H1 (cell line): ENCODE results near the gene MTAP. TPM values are rescaled to one million over a fixed set of nuclear protein-coding genes. Genes with fewer than 3 reads are reported as not detected.

Experiments
- CBX8 ChIP-seq: fragments of 300-800, 300-1000 bp; sonication (generic); IDR thresholded peaks from 2 replicates; pipeline ENCODE4 v1.7.1; 2016; ENCODE audit warnings: low read depth, low read length, borderline replicate concordance
- EP300 ChIP-seq, 2 experiments: IDR thresholded peaks; 1 replicate in 1 of 2; 2 replicates in 1 of 2; pipeline ENCODE4 v1.6.1; 2011 to 2012; ENCODE audit warnings: low read depth in 2 of 2, low read length in 2 of 2, mild to moderate bottlenecking in 2 of 2, borderline replicate concordance in 1 of 2, inconsistent platforms in 1 of 2, moderate library complexity in 1 of 2
- GABPA ChIP-seq: IDR thresholded peaks from 2 replicates; pipeline ENCODE4 v1.6.1; 2011; ENCODE audit warnings: mild to moderate bottlenecking, low read length, moderate library complexity, borderline replicate concordance; ENCODE audit not compliant: insufficient read depth
- KDM4A ChIP-seq: IDR thresholded peaks from one replicate; pipeline ENCODE4 v1.7.1; 2012; ENCODE audit warnings: low read depth, mild to moderate bottlenecking, moderate library complexity, low read length, inconsistent platforms; ENCODE audit not compliant: severe bottlenecking
- MAFK ChIP-seq: IDR thresholded peaks from 2 replicates; pipeline ENCODE4 v1.6.1; 2012; ENCODE audit warnings: low read depth, mild to moderate bottlenecking, improper control_type of control experiment, low read length
- SP2 ChIP-seq: IDR thresholded peaks from 2 replicates; pipeline ENCODE4 v1.6.1; 2012; ENCODE audit warnings: mild to moderate bottlenecking, low read length, inconsistent platforms
- YY1 ChIP-seq: IDR thresholded peaks from 2 replicates; pipeline ENCODE4 v1.6.1; 2011; ENCODE audit warnings: low read depth, mild to moderate bottlenecking, low read length
- polyA plus RNA-seq, 7 experiments: library from polyadenylated mRNA; depleted of rRNA in 3 of 7; stranded (reverse) in 5 of 7; unstranded in 2 of 7; fragments of >200 nt in 5 of 7; fragments of 200-250 nt in 2 of 7; gene quantifications; 1 replicate in 5 of 7; 2 replicates in 1 of 7; 4 replicates in 1 of 7; pipeline versions ENCODE4 v1.2.1 to v1.2.3, GENCODE V29; 2011 to 2013; ENCODE audit warnings: missing spikeins in 2 of 7, mixed read lengths in 2 of 7
- total RNA-seq: library from RNA; stranded (reverse); fragmentation: NEBNext Ultra II Directional; extraction: Animal tissue kit (Norgen Biotek cat#: 25700); gene quantifications from 2 replicates; pipeline ENCODE4 v1.2.1, GENCODE V29; 2021

Gene MTAP
- total and polyA plus RNA-seq, 2 of the 8 experiments (the other 6 are each of a cell fraction or from before 2014, with no cell fraction given) = 16.4 to 100 TPM

DNA sequence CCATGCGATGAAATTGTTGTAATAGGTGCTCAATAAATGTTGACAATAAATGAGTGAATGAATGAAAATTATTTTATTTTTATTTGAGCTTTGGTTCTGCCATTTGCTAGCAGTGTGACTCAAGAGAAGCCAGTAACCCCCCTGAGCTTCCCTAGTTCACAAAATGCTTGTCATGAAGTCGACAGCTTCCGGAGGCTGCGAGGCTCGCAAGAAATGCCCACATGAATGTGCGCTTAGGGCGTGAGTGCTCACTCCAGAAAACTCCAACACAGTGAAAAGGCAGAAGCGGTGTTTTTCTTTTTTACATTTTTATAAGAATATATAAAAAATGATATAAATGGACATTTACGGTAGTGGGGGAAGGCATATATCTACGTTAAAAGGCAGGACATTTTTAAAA is 165.3 kb downstream of the MTAP start (continued):
- TF ChIP-seq GABPA = no peak
- no peak for TF ChIP-seq KDM4A
- no peak for TF ChIP-seq YY1
- TF ChIP-seq EP300 (IDR thresholded peaks at IDR 0.05; ENCODE audit: borderline replicate concordance in 1 of 2, low read depth in 2 of 2, low read length in 2 of 2) = no peak
- TF ChIP-seq MAFK = no peak
- no peak for TF ChIP-seq SP2
- no peak; the same call in 1 of the 2 replicates for TF ChIP-seq CBX8
